C4-2B (cell line): Measurements from ENCODE around the gene ASCL1.

Experiments used
- H3K27ac ChIP-seq: fragments of 450-650 bp; 2 replicates; pipeline ENCODE4 v1.5.1; 2017
- CTCF ChIP-seq: fragments of 450-650 bp; conservative IDR thresholded peaks from 2 replicates; pipeline ENCODE4 v1.5.1; 2017; ENCODE audit warnings: mild to moderate bottlenecking
- ZFX ChIP-seq: fragments of 450-650 bp; IDR thresholded peaks from 2 replicates; pipeline ENCODE4 v1.6.1; 2017

The ASCL1 gene

GRCh38 chr12:102990419-102990818 lies 32.9 kb downstream of the ASCL1 start:
- no peak overlapping the region for H3K27ac ChIP-seq
- TF ChIP-seq ZFX, result no peak
- TF ChIP-seq CTCF, result no peak

- no peak for TF ChIP-seq ZFX
- no peak for TF ChIP-seq CTCF
- no peak overlapping the region for H3K27ac ChIP-seq
Observed at GRCh38 chr12:102992297-102992696, 34.8 kb downstream of the ASCL1 start.

GRCh38 chr12:102992720-102993119 lies 35.2 kb downstream of the ASCL1 start:
- no peak overlapping the region for H3K27ac ChIP-seq
- TF ChIP-seq CTCF (no peak), ZFX (no peak)

- no peak overlapping the region for H3K27ac ChIP-seq
- TF ChIP-seq CTCF (no peak), ZFX (no peak)
Observed at GRCh38 chr12:102993537-102993936, 36.1 kb downstream of the ASCL1 start.

- H3K27ac ChIP-seq, result no peak overlapping the region
- TF ChIP-seq CTCF (no peak), ZFX (no peak)
Observed at GRCh38 chr12:102995372-102995771, 37.9 kb downstream of the ASCL1 start.
